Measurements from ENCODE around the gene STRIP1.
A peak's percentile ranks its signal among the peaks of the same experiment; 100 is the strongest.
"Not testable (repeated sequence)": the region's sequence is repeated elsewhere in the genome, so short reads cannot be mapped to it uniquely, and the experiment has no call there.

Gene STRIP1

DNA sequence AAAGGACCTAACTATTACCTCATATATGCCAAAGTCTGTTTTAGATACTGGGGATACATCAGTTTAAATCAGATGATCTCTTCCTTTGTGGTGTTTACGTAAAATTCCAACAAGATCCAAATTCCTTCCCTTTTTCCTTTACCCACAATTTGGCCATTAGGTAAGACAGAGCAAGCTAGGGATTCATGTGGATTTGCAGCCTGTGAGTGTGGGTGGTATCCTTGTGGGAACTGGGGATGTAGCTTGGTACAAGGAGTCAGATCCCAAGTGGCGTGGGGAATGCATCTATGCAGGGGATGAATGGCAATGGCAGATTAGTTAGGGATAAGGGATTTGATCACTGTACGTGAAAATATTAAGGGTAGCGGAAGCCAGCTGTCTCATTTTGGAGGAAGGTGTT lies 9.8 kb upstream of the STRIP1 start:
- Mint-ChIP-seq H3K9me3 (no peaks in the 10 kb centered on the region), H3K4me3 (no peak overlapping the region), H3K4me1 (ENCODE audit: low read depth) (peaks cover 2% of the 10 kb centered on the region), H3K36me3 (ENCODE audit: low read depth) (peaks cover 20% of the 10 kb centered on the region), H3K27me3 (ENCODE audit: low read depth) (no peaks in the 10 kb centered on the region), H3K27ac (no peak overlapping the region)

GRCh38 chr1:110030687-110031086 lies 3.7 kb upstream of the STRIP1 start:
- not testable (repeated sequence) for H3K36me3 Mint-ChIP-seq (ENCODE audit: low read depth); H3K9me3 Mint-ChIP-seq; H3K27me3 Mint-ChIP-seq (ENCODE audit: low read depth)
- H3K4me1 Mint-ChIP-seq (ENCODE audit: low read depth), result peaks cover 37% of the 10 kb centered on the region
- H3K27ac Mint-ChIP-seq, result peak overlapping the region; percentile 86
- H3K4me3 Mint-ChIP-seq, result peak overlapping the region; percentile 77

- Mint-ChIP-seq H3K4me1 (ENCODE audit: low read depth) (peaks cover 45% of the 10 kb centered on the region), H3K4me3 (no peak overlapping the region), H3K9me3 (no peaks in the 10 kb centered on the region), H3K27ac (peak overlapping the region; percentile 38), H3K27me3 (ENCODE audit: low read depth) (no peaks in the 10 kb centered on the region), H3K36me3 (ENCODE audit: low read depth) (no peaks in the 10 kb centered on the region)
These were observed 2.1 kb upstream of the STRIP1 start for GRCh38 chr1:110032327-110032726.

GRCh38 chr1:110033421-110033820 lies 1.0 kb upstream of the STRIP1 start:
- H3K27me3 Mint-ChIP-seq (ENCODE audit: low read depth), result no peaks in the 10 kb centered on the region
- H3K4me1 Mint-ChIP-seq (ENCODE audit: low read depth), result peaks cover 45% of the 10 kb centered on the region
- no peak overlapping the region for H3K4me3 Mint-ChIP-seq
- H3K27ac Mint-ChIP-seq, result peak overlapping the region; percentile 84
- H3K36me3 Mint-ChIP-seq (ENCODE audit: low read depth), result peaks cover 5% of the 10 kb centered on the region
- H3K9me3 Mint-ChIP-seq, result no peaks in the 10 kb centered on the region

- Mint-ChIP-seq H3K27me3 (ENCODE audit: low read depth) (no peaks in the 10 kb centered on the region), H3K27ac (peak overlapping the region; percentile 84), H3K4me3 (peak overlapping the region; percentile 91), H3K36me3 (ENCODE audit: low read depth) (peaks cover 11% of the 10 kb centered on the region), H3K4me1 (ENCODE audit: low read depth) (peaks cover 45% of the 10 kb centered on the region), H3K9me3 (no peaks in the 10 kb centered on the region)
These were observed 379 bp upstream of the STRIP1 start for GRCh38 chr1:110034040-110034450.

DNA sequence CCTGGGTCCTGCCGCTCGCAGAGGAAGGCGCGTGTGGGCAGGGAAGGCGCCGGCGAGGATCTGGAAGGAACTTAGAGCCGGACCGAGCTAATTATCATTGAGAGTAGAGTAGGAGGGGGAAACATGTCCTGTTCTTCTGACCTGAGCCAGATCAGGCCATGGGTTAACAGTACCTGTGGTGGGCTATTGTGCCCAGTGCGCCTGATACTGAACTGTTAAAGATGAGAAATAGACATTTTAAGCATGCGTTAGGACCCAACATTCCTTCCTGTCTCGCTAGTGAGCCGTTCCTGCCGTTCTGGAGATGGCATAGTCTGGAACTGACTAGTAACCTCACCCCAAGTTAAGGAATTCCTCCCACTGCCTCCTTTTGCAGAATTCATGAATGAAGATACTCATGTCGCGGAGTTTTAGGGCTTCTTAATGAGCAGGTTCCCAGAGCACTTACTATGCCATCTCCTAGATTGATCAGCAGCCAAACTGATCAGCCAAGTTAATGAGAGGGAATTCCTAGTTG lies 870 bp downstream of the STRIP1 start:
- H3K4me1 Mint-ChIP-seq (ENCODE audit: low read depth), result peaks cover 42% of the 10 kb centered on the region
- H3K4me3 Mint-ChIP-seq, result peak overlapping the region; percentile 85
- peaks cover 15% of the 10 kb centered on the region for H3K36me3 Mint-ChIP-seq (ENCODE audit: low read depth)

GRCh38 chr1:110038271-110038670 lies 3.8 kb downstream of the STRIP1 start:
- H3K4me1 Mint-ChIP-seq (ENCODE audit: low read depth), result peaks cover 26% of the 10 kb centered on the region
- H3K36me3 Mint-ChIP-seq (ENCODE audit: low read depth), result peaks cover 29% of the 10 kb centered on the region
- H3K9me3 Mint-ChIP-seq, result no peaks in the 10 kb centered on the region
- no peaks in the 10 kb centered on the region for H3K27me3 Mint-ChIP-seq (ENCODE audit: low read depth)
- H3K4me3 Mint-ChIP-seq, result no peak overlapping the region
- no peak overlapping the region for H3K27ac Mint-ChIP-seq

More for the DNA sequence above, 870 bp downstream of the STRIP1 start:
- Mint-ChIP-seq H3K27me3 (ENCODE audit: low read depth) (no peaks in the 10 kb centered on the region), H3K27ac (peak overlapping the region; percentile 76), H3K9me3 (no peaks in the 10 kb centered on the region)

GRCh38 chr1:110039641-110040040 lies 5.2 kb downstream of the STRIP1 start:
- no peak overlapping the region for H3K27ac Mint-ChIP-seq
- peaks cover 36% of the 10 kb centered on the region for H3K36me3 Mint-ChIP-seq (ENCODE audit: low read depth)
- no peaks in the 10 kb centered on the region for H3K9me3 Mint-ChIP-seq
- H3K27me3 Mint-ChIP-seq (ENCODE audit: low read depth), result no peaks in the 10 kb centered on the region
- peaks cover 15% of the 10 kb centered on the region for H3K4me1 Mint-ChIP-seq (ENCODE audit: low read depth)
- H3K4me3 Mint-ChIP-seq, result no peak overlapping the region

DNA sequence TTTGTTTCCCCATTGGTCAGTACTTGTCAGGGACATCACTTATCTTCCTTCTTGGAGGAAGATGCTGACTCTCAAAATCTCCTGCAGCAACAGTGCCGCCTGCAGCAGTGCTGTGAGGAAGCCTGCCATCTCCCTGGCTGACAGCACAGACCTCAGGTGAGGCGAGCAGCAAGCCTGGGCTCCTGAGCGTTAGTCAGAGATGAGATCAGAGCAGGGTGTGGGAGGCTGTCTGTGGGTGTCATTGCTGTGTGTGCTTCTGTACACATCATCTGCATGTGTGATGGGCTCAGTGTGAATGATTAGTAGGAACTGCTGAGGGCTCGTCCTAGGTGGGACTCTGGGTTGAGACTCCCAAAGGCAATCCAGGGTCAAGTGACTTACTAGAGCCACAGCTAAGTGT lies 6.1 kb downstream of the STRIP1 start:
- Mint-ChIP-seq H3K27ac (no peak overlapping the region), H3K4me3 (no peak overlapping the region), H3K27me3 (ENCODE audit: low read depth) (no peaks in the 10 kb centered on the region), H3K4me1 (ENCODE audit: low read depth) (peaks cover 10% of the 10 kb centered on the region), H3K9me3 (no peaks in the 10 kb centered on the region), H3K36me3 (ENCODE audit: low read depth) (peaks cover 40% of the 10 kb centered on the region)

GRCh38 chr1:110043016-110043415 lies 8.6 kb downstream of the STRIP1 start:
- Mint-ChIP-seq H3K27ac (no peak overlapping the region), H3K36me3 (ENCODE audit: low read depth) (peaks cover 50% of the 10 kb centered on the region), H3K4me1 (ENCODE audit: low read depth) (no peaks in the 10 kb centered on the region), H3K4me3 (no peak overlapping the region), H3K27me3 (ENCODE audit: low read depth) (no peaks in the 10 kb centered on the region), H3K9me3 (no peaks in the 10 kb centered on the region)

GRCh38 chr1:110047463-110047862 lies 13.0 kb downstream of the STRIP1 start:
- H3K36me3 Mint-ChIP-seq (ENCODE audit: low read depth), result peaks cover 42% of the 10 kb centered on the region

DNA sequence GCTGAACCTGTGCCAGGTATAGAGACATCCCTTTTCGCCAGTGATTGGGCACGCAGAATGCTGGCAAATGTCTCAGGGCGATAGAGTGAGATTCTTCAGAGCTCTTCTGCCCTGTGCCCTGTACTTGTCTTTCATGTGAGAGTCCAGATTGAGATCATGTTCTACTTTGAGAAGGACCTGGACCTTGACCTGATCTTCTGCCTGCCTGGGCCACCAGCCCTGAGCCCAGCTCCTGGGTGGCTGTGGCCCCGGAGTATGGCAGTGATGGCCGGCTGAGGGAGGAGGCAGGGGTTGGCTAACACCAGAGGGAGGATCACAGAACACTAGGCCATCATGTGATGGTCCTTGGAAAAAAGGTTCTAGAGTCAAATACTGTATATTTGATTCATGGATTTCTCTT lies 13.8 kb downstream of the STRIP1 start:
- no peaks in the 10 kb centered on the region for H3K27me3 Mint-ChIP-seq (ENCODE audit: low read depth)
- H3K4me1 Mint-ChIP-seq (ENCODE audit: low read depth), result no peaks in the 10 kb centered on the region
- H3K36me3 Mint-ChIP-seq (ENCODE audit: low read depth), result peaks cover 43% of the 10 kb centered on the region
- H3K27ac Mint-ChIP-seq, result no peak overlapping the region
- H3K4me3 Mint-ChIP-seq, result no peak overlapping the region
- no peaks in the 10 kb centered on the region for H3K9me3 Mint-ChIP-seq

More at GRCh38 chr1:110047463-110047862, 13.0 kb downstream of the STRIP1 start:
- Mint-ChIP-seq H3K27me3 (ENCODE audit: low read depth) (no peaks in the 10 kb centered on the region), H3K4me1 (ENCODE audit: low read depth) (no peaks in the 10 kb centered on the region), H3K9me3 (no peaks in the 10 kb centered on the region), H3K4me3 (no peak overlapping the region), H3K27ac (no peak overlapping the region)

DNA sequence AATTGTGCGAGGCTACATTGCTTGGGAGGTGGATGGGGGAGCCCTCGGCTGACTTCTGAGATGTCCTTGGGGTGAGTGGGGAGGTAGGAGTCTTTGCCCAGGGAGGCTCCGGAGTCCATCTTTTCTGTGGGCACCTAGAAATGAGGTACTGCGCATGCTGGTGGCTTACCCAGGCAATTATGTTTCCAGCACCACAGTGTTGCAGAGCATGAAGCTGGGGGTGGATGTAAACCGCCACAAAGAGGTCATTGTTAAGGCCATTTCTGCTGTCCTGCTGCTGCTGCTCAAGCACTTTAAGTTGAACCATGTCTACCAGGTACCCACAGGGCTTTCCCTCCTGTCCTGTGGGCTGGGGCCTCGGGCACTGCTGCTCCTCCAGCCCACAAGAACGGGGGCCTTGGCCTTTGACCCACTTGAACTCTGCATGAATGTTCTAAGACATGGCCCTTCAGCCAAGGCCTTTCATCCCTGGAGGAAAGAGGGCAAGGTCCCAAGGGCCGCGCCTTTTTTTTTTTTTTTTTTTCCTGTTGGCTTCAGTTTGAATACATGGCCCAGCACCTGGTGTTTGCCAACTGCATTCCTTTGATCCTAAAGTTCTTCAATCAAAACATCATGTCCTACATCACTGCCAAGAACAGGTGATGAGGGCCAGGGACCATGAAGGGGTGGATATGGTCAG lies 14.6 kb downstream of the STRIP1 start:
- Mint-ChIP-seq H3K27me3 (ENCODE audit: low read depth) (no peaks in the 10 kb centered on the region), H3K36me3 (ENCODE audit: low read depth) (peaks cover 44% of the 10 kb centered on the region), H3K4me3 (no peak overlapping the region), H3K27ac (no peak overlapping the region), H3K9me3 (no peaks in the 10 kb centered on the region), H3K4me1 (ENCODE audit: low read depth) (no peaks in the 10 kb centered on the region)

DNA sequence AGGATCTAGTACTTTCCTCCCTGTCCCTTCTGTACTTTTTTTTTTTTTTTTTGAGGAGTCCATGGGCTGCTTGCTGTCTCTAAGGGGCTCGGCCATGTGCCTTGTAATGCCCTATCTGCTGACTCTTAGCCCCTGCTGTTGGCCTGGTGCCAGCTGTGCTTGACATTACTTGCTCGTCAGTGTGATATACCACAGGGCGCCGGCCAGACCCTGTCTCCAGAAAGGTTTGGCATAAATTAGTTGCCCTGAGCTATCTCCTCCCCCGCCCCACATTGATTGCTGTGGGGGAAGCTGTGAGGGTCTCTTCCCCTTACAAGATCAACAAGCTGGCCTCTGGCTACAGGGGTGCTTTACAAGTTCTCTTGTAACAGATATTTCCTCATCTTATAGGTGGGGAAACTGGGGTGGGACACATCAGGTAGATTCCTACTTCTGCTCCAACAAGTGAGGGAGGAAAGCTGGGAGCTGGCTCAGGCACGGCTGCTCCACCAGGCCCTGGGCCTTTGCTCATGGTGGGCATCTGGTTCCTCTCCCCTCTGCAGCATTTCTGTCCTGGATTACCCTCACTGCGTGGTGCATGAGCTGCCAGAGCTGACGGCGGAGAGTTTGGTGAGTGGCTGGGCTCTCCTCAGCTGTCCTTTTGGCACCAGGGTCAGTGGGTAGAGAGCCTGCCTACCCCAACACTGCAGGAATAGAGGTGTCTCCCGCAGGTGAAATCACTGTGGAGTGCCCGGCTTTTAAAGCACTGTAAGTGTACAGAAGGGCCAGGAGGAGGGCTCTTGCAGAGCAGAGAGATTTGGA lies 15.6 kb downstream of the STRIP1 start:
- Mint-ChIP-seq H3K27ac (no peak overlapping the region), H3K4me3 (no peak overlapping the region), H3K9me3 (no peaks in the 10 kb centered on the region), H3K27me3 (ENCODE audit: low read depth) (no peaks in the 10 kb centered on the region), H3K36me3 (ENCODE audit: low read depth) (peaks cover 44% of the 10 kb centered on the region), H3K4me1 (ENCODE audit: low read depth) (no peaks in the 10 kb centered on the region)
